HL-60 (cell line): ENCODE results near the gene LSM2.

Experiments used
- CTCF ChIP-seq: IDR thresholded peaks from one replicate; pipeline ENCODE4 v1.5.1; 2011; ENCODE audit warnings: low read length, control low read depth, inconsistent platforms; ENCODE audit not compliant: insufficient read depth
- GABPA ChIP-seq: IDR thresholded peaks from 2 replicates; pipeline ENCODE4 v1.6.1; 2012; ENCODE audit warnings: low read depth
- POLR2AphosphoS5 ChIP-seq: IDR thresholded peaks from 2 replicates; pipeline ENCODE4 v1.6.1; 2012; ENCODE audit warnings: low read depth
- REST ChIP-seq: IDR thresholded peaks from 2 replicates; pipeline ENCODE4 v1.6.1; 2012; ENCODE audit warnings: low read depth; ENCODE audit not compliant: insufficient replicate concordance

DNA sequence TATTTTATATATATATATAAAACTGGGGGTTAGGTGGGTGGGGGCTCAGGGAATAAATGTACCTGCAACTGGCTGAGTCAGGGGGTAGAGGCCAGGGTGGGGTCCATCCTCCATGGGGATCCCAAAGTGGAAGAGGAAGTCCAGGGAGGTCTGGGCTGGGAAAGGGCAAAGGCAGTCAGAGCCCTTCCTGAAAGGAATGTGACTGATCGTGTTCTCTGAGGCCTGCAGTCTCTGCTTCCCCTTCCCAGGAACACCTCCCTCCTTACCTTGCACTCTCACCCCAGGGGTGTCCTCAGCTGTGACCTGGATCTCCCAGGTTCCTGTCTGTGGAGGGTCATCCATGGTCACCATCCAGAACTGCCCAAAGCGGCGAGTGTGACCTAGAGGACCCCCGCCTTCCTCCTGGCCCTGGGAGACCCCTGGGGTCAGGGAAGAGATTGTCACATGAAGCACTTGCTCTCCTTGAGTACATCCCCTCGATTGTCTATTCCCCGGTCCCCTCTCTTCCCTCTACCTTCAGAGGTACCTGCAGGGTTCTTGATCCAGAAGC is 39.6 kb downstream of the LSM2 start:
- TF ChIP-seq CTCF (no peak), GABPA (no peak), POLR2AphosphoS5 (no peak), REST (no peak)
